ENCODE measurements around the gene IL32.

Gene IL32

GRCh38 chr16:3023415-3023668, 42.1 kb upstream of the IL32 start:
- in situ Hi-C loops (cut with HindIII; ENCODE audit: low pct_ligation_motif_present, low sequenced_read_pairs) = no loop called here

GRCh38 chr16:3023669-3024478, 41.6 kb upstream of the IL32 start, which contains the start of the genes HCFC1R1 and THOC6:
HCFC1R1 (minus strand) TSS chr16:3023942; CDS start chr16:3023941, 1 bp downstream.
THOC6 (plus strand) TSS chr16:3024035; CDS start chr16:3024327, 292 bp downstream.
- H3K27me3 ChIP-seq (replicated peaks) = peaks cover under 1% of the 10 kb centered on the region

More at GRCh38 chr16:3023415-3023668, 42.1 kb upstream of the IL32 start:
- DNase-seq = peak; percentile 54
- peak overlapping the region; percentile 95 for H3K4me3 ChIP-seq (ENCODE audit: low read depth, low read length)
- peaks cover 17% of the 10 kb centered on the region for H3K36me3 ChIP-seq (replicated peaks)
- H3K27ac ChIP-seq = peak overlapping the region; percentile 97
- TF ChIP-seq CTCF (IDR thresholded peaks at IDR 0.05; ENCODE audit: low read depth, low read length, missing control alignments) = no peak
- H3K27me3 ChIP-seq (replicated peaks) = no peaks in the 10 kb centered on the region

GRCh38 chr16:3025032-3026002, 40.1 kb upstream of the IL32 start:
- H3K4me3 ChIP-seq (ENCODE audit: low read depth, low read length) = no peak overlapping the region
- no peak overlapping the region for H3K27ac ChIP-seq
- peaks cover 11% of the 10 kb centered on the region for H3K27me3 ChIP-seq (replicated peaks)
- H3K36me3 ChIP-seq (replicated peaks) = peaks cover 17% of the 10 kb centered on the region
- no peak for TF ChIP-seq CTCF (IDR thresholded peaks at IDR 0.05; ENCODE audit: low read depth, low read length, missing control alignments)
- in situ Hi-C loops (cut with HindIII; ENCODE audit: low pct_ligation_motif_present, low sequenced_read_pairs) = no loop called here
- no peak for DNase-seq

More at GRCh38 chr16:3023669-3024478, 41.6 kb upstream of the IL32 start, which contains the start of the genes HCFC1R1 and THOC6:
- peak; percentile 96 for DNase-seq
- in situ Hi-C loops (cut with HindIII; ENCODE audit: low pct_ligation_motif_present, low sequenced_read_pairs) = no loop called here
- Histone ChIP-seq H3K27ac (peak within 1 kb of the TSS; percentile 97), H3K4me3 (ENCODE audit: low read depth, low read length) (peak within 1 kb of the TSS; percentile 95), H3K36me3 (replicated peaks) (peaks cover 17% of the 10 kb centered on the region)
- no peak for TF ChIP-seq CTCF (IDR thresholded peaks at IDR 0.05; ENCODE audit: low read depth, low read length, missing control alignments)

- TF ChIP-seq CTCF (IDR thresholded peaks at IDR 0.05; ENCODE audit: low read depth, low read length, missing control alignments) = no peak
- Histone ChIP-seq H3K27me3 (replicated peaks) (peaks cover 17% of the 10 kb centered on the region), H3K36me3 (replicated peaks) (peaks cover 17% of the 10 kb centered on the region), H3K4me3 (ENCODE audit: low read depth, low read length) (no peak overlapping the region), H3K27ac (no peak overlapping the region)
- in situ Hi-C loops (cut with HindIII; ENCODE audit: low pct_ligation_motif_present, low sequenced_read_pairs) = no loop called here
- no peak for DNase-seq
Observed at GRCh38 chr16:3026003-3026378, 39.4 kb upstream of the IL32 start.

GRCh38 chr16:3026609-3027488, 38.6 kb upstream of the IL32 start:
- TF ChIP-seq CTCF (IDR thresholded peaks at IDR 0.05; ENCODE audit: low read depth, low read length, missing control alignments) = no peak

More at GRCh38 chr16:3026609-3027488, 38.6 kb upstream of the IL32 start:
- DNase-seq = no peak
- H3K27ac ChIP-seq = no peak overlapping the region
- H3K36me3 ChIP-seq (replicated peaks) = peaks cover 15% of the 10 kb centered on the region
- peaks cover 17% of the 10 kb centered on the region for H3K27me3 ChIP-seq (replicated peaks)
- in situ Hi-C loops (cut with HindIII; ENCODE audit: low pct_ligation_motif_present, low sequenced_read_pairs) = no loop called here
- no peak overlapping the region for H3K4me3 ChIP-seq (ENCODE audit: low read depth, low read length)

Measured in brain microvascular endothelial cell (primary cell).